CD4-positive, alpha-beta T cell (primary cell): Measurements from ENCODE around the gene RAD51B. TPM values are rescaled to one million over a fixed set of nuclear protein-coding genes. Genes with fewer than 3 reads are reported as not detected.
A peak's percentile ranks its signal among the peaks of the same experiment; 100 is the strongest.

ENCODE experiments used
- ATAC-seq: fragments of 200-7000 bp; cut with Tn5 transposase; one replicate; pipeline ENCODE4 v1.10.0; 2022; ENCODE audit warnings: mild to moderate bottlenecking; ENCODE audit not compliant: poor library complexity
- CTCF ChIA-PET: fragments of 350-600 bp; sonication (Branson Sonifier 250); formaldehyde crosslinking; loops from one replicate; lab custom pipeline; 2021; ENCODE audit warnings: antibody characterized with exemption, inconsistent platforms; lab: Charles Lee
- POLR2A ChIA-PET: fragments of 350-600 bp; sonication (Branson Sonifier 250); formaldehyde crosslinking; loops from one replicate; lab custom pipeline; 2021; ENCODE audit warnings: antibody characterized with exemption, inconsistent platforms; lab: Charles Lee
- DNase-seq, 14 experiments: peaks; one replicate each; pipeline ENCODE4 v3.0.0-alpha.2; 2013 to 2020; ENCODE audit warnings: mixed read lengths in 2 of 14
- H3K27ac ChIP-seq, 2 donors: one replicate each; pipeline versions ENCODE4 v1.5.1 to v1.7.0; 2013; ENCODE audit warnings: low read length in 2 of 2, low read depth in 1 of 2, mild to moderate bottlenecking in 1 of 2
- H3K27me3 ChIP-seq, 2 experiments: 1 replicate in 1 of 2; 2 replicates in 1 of 2; pipeline versions ENCODE4 v1.6.1 to v1.7.0; 2013; ENCODE audit warnings: low read length in 2 of 2, control low read depth in 1 of 2, mild to moderate bottlenecking in 1 of 2, moderate library complexity in 1 of 2; ENCODE audit not compliant: insufficient read depth in 2 of 2, control insufficient read depth in 1 of 2
- H3K36me3 ChIP-seq: one replicate; pipeline ENCODE4 v1.6.1; 2013; ENCODE audit warnings: low read length, control low read depth; ENCODE audit not compliant: insufficient read depth
- H3K4me1 ChIP-seq: one replicate; pipeline ENCODE4 v1.6.1; 2013; ENCODE audit warnings: low read length, control low read depth; ENCODE audit not compliant: insufficient read depth
- H3K4me3 ChIP-seq: one replicate; pipeline ENCODE4 v1.5.1; 2013; ENCODE audit warnings: mild to moderate bottlenecking, low read length, moderate library complexity
- H3K9me3 ChIP-seq, 2 experiments: 1 replicate in 1 of 2; 2 replicates in 1 of 2; pipeline versions ENCODE4 v1.6.1 to v1.7.0; 2013; ENCODE audit warnings: low read length in 2 of 2, mild to moderate bottlenecking in 2 of 2, control low read depth in 1 of 2, moderate library complexity in 1 of 2; ENCODE audit not compliant: control insufficient read depth in 1 of 2, insufficient read depth in 1 of 2
- H3K27ac Mint-ChIP-seq: one replicate; pipeline ENCODE4 v1.8.0; 2020; ENCODE audit warnings: mixed read lengths
- H3K27me3 Mint-ChIP-seq: one replicate; pipeline ENCODE4 v1.8.0; 2021; ENCODE audit warnings: mixed read lengths
- H3K36me3 Mint-ChIP-seq: one replicate; pipeline ENCODE4 v1.8.0; 2021; ENCODE audit warnings: low read depth, mixed read lengths
- H3K4me1 Mint-ChIP-seq: one replicate; pipeline ENCODE4 v1.8.0; 2021; ENCODE audit warnings: low read depth, mixed read lengths
- H3K4me3 Mint-ChIP-seq: one replicate; pipeline ENCODE4 v1.8.0; 2020; ENCODE audit warnings: mild to moderate bottlenecking, mixed read lengths
- H3K9me3 Mint-ChIP-seq: one replicate; pipeline ENCODE4 v1.8.0; 2020; ENCODE audit warnings: mixed read lengths
- intact Hi-C, 2 experiments: fragments of 100-400 bp; cut with DNase I in 1 of 2; cut with micrococcal nuclease in 1 of 2; formaldehyde crosslinking; loops; one replicate each; pipeline versions ENCODE4 v1.15.1 to v1.9.0; 2023 to 2025; cut with DNase I, micrococcal nuclease
- total RNA-seq, 174 experiments: library from RNA in 2 of 174; stranded (reverse) in 2 of 174; gene quantifications; one replicate each; pipeline ENCODE4 v1.2.3 and lab custom pipeline; 2021 to 2026
- TF ChIP-seq, protein P1 (sequence below): fragments of 200-600 bp; IDR thresholded peaks from one replicate; pipeline ENCODE4 v1.8.0; 2022; ENCODE audit warnings: antibody characterized with exemption, mild to moderate bottlenecking

The RAD51B gene
- total RNA-seq, 2 experiments from 2014 or later = 18.4 to 20.0 TPM

- TF ChIP-seq, protein P1, sequence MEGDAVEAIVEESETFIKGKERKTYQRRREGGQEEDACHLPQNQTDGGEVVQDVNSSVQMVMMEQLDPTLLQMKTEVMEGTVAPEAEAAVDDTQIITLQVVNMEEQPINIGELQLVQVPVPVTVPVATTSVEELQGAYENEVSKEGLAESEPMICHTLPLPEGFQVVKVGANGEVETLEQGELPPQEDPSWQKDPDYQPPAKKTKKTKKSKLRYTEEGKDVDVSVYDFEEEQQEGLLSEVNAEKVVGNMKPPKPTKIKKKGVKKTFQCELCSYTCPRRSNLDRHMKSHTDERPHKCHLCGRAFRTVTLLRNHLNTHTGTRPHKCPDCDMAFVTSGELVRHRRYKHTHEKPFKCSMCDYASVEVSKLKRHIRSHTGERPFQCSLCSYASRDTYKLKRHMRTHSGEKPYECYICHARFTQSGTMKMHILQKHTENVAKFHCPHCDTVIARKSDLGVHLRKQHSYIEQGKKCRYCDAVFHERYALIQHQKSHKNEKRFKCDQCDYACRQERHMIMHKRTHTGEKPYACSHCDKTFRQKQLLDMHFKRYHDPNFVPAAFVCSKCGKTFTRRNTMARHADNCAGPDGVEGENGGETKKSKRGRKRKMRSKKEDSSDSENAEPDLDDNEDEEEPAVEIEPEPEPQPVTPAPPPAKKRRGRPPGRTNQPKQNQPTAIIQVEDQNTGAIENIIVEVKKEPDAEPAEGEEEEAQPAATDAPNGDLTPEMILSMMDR = no peak
- H3K36me3 Mint-ChIP-seq = peaks cover 93% of the 10 kb centered on the region
- no peak overlapping the region for H3K27ac Mint-ChIP-seq
- no peaks in the 10 kb centered on the region for H3K27me3 Mint-ChIP-seq
- DNase-seq (no peak), ATAC-seq (no peak)
- no peak overlapping the region for H3K4me3 ChIP-seq
- H3K27me3 ChIP-seq = no peaks in the 10 kb centered on the region
- no peaks in the 10 kb centered on the region for H3K4me1 Mint-ChIP-seq
- ChIA-PET CTCF (no interaction called here), POLR2A (no interaction called here)
- H3K4me3 Mint-ChIP-seq = no peak overlapping the region
- no peak overlapping the region for H3K27ac ChIP-seq
- H3K4me1 ChIP-seq = no peaks in the 10 kb centered on the region
- peaks cover 85% of the 10 kb centered on the region for H3K36me3 ChIP-seq
- H3K9me3 Mint-ChIP-seq = no peaks in the 10 kb centered on the region
- no peaks in the 10 kb centered on the region for H3K9me3 ChIP-seq
- intact Hi-C loops = no loop called here
These were observed 18.8 kb upstream of the RAD51B start for GRCh38 chr14:67800743-67801142.

- TF ChIP-seq, protein P1 = no peak
- Histone ChIP-seq H3K4me1 (no peaks in the 10 kb centered on the region), H3K27me3 (no peaks in the 10 kb centered on the region), H3K36me3 (peaks cover 94% of the 10 kb centered on the region), H3K9me3 (no peaks in the 10 kb centered on the region), H3K4me3 (no peak overlapping the region), H3K27ac (no peak overlapping the region)
- peaks cover 94% of the 10 kb centered on the region for H3K36me3 Mint-ChIP-seq
- no peaks in the 10 kb centered on the region for H3K4me1 Mint-ChIP-seq
- no peaks in the 10 kb centered on the region for H3K9me3 Mint-ChIP-seq
- intact Hi-C loops = no loop called here
- H3K27ac Mint-ChIP-seq = no peak overlapping the region
- no peak overlapping the region for H3K4me3 Mint-ChIP-seq
- ChIA-PET CTCF (no interaction called here), POLR2A (no interaction called here)
- ATAC-seq (no peak), DNase-seq (no peak)
- H3K27me3 Mint-ChIP-seq = no peaks in the 10 kb centered on the region
These were observed 13.3 kb upstream of the RAD51B start for GRCh38 chr14:67806246-67806645.

GRCh38 chr14:67814821-67815220 is 4.8 kb upstream of the RAD51B start:
- Mint-ChIP-seq H3K36me3 (peaks cover 60% of the 10 kb centered on the region), H3K9me3 (no peaks in the 10 kb centered on the region), H3K27ac (peak overlapping the region; percentile 85), H3K4me1 (peaks cover 56% of the 10 kb centered on the region), H3K27me3 (no peaks in the 10 kb centered on the region), H3K4me3 (peak overlapping the region; percentile 94)
- DNase-seq = no peak
- Histone ChIP-seq H3K27ac (no peak overlapping the region), H3K27me3 (no peaks in the 10 kb centered on the region), H3K4me3 (no peak overlapping the region), H3K36me3 (peaks cover 33% of the 10 kb centered on the region), H3K9me3 (no peaks in the 10 kb centered on the region), H3K4me1 (peaks cover 29% of the 10 kb centered on the region)
- ATAC-seq = no peak
- intact Hi-C loops = loop anchor here in 1 of 2 experiments (5.0 kb wide), 6 partner anchors 118 to 1952 kb away; partner anchors contain the start of genes ATP6V1D, DCAF5, PIGH and RDH11
- POLR2A ChIA-PET = no interaction called here
- CTCF ChIA-PET = no interaction called here
- TF ChIP-seq, protein P1 = no peak
